IMR-90 (cell line): Measurements from ENCODE around the gene KAZN. TPM values are rescaled to one million over a fixed set of nuclear protein-coding genes. Genes with fewer than 3 reads are reported as not detected.

ENCODE experiments used
- ATAC-seq: fragments of 200-7000 bp; cut with Tn5 transposase; 2 replicates; pipeline ENCODE4 v1.9.1; 2020; ENCODE audit warnings: low read depth, mild to moderate bottlenecking, moderate library complexity
- BruUV-seq: library from RNA; stranded (reverse); fragments of 400-500 nt; replicated peaks from 2 replicates; lab custom pipeline; 2021; lab: Mats Ljungman, UMichigan
- CTCF ChIA-PET: fragments of 300-600 bp; formaldehyde crosslinking; extraction: SDS; loops from one replicate; lab custom pipeline; 2021; ENCODE audit warnings: antibody characterized with exemption; lab: Yijun Ruan, JAX
- POLR2A ChIA-PET: fragments of 300-600 bp; sonication (Branson Sonifier 250); formaldehyde crosslinking; loops from one replicate; lab custom pipeline; 2022; ENCODE audit warnings: antibody characterized with exemption; ENCODE audit not compliant: unreplicated experiment; lab: Charles Lee
- DNase-seq: peaks from one replicate; pipeline ENCODE4 v3.0.0; 2013
- H2AFZ ChIP-seq: replicated peaks from 2 replicates; pipeline ENCODE3; 2013; ENCODE audit warnings: low read length, mild to moderate bottlenecking; ENCODE audit not compliant: poor library complexity
- H2AK5ac ChIP-seq: 2 replicates; pipeline ENCODE4 v1.6.1; 2013; ENCODE audit warnings: low read depth, low read length, inconsistent platforms
- H2AK9ac ChIP-seq: replicated peaks from 2 replicates; pipeline ENCODE3; 2013; ENCODE audit warnings: mild to moderate bottlenecking, low read depth, low read length, moderate library complexity; ENCODE audit not compliant: poor library complexity
- H2BK120ac ChIP-seq: 2 replicates; pipeline ENCODE4 v1.6.1; 2013; ENCODE audit warnings: low read depth, low read length, inconsistent platforms
- H2BK15ac ChIP-seq: 3 replicates; pipeline ENCODE4 v1.6.1; 2013; ENCODE audit warnings: low read depth, low read length, inconsistent platforms
- H2BK20ac ChIP-seq: 2 replicates; pipeline ENCODE4 v1.6.1; 2013; ENCODE audit warnings: low read depth, mild to moderate bottlenecking, inconsistent platforms, low read length, moderate library complexity
- H2BK5ac ChIP-seq: 2 replicates; pipeline ENCODE4 v1.6.1; 2013; ENCODE audit warnings: mild to moderate bottlenecking, low read depth, low read length, inconsistent platforms; ENCODE audit not compliant: poor library complexity, severe bottlenecking
- H3K14ac ChIP-seq: replicated peaks from 2 replicates; pipeline ENCODE4 v1.6.1; 2013; ENCODE audit warnings: low read depth, low read length, inconsistent platforms
- H3K18ac ChIP-seq: 2 replicates; pipeline ENCODE4 v1.6.1; 2013; ENCODE audit warnings: low read depth, low read length, control low read depth
- H3K23ac ChIP-seq: 2 replicates; pipeline ENCODE4 v1.6.1; 2013; ENCODE audit warnings: low read depth, low read length, inconsistent platforms
- H3K27ac ChIP-seq: 2 replicates; pipeline ENCODE4 v1.5.1; 2013; ENCODE audit warnings: mild to moderate bottlenecking, control low read depth, low read length; ENCODE audit not compliant: insufficient read depth
- H3K27me3 ChIP-seq: 2 replicates; pipeline ENCODE4 v1.6.1; 2013; ENCODE audit warnings: low read length; ENCODE audit not compliant: control insufficient read depth, insufficient read depth
- H3K36me3 ChIP-seq: 2 replicates; pipeline ENCODE4 v1.6.1; 2013; ENCODE audit warnings: low read length, mixed read lengths; ENCODE audit not compliant: control insufficient read depth, insufficient read depth
- H3K4ac ChIP-seq: 2 replicates; pipeline ENCODE4 v1.6.1; 2013; ENCODE audit warnings: low read depth, low read length, inconsistent platforms
- H3K4me1 ChIP-seq: 2 replicates; pipeline ENCODE4 v1.6.1; 2013; ENCODE audit warnings: low read length, mixed read lengths; ENCODE audit not compliant: control insufficient read depth, insufficient read depth
- H3K4me2 ChIP-seq: 2 replicates; pipeline ENCODE4 v1.6.1; 2013; ENCODE audit warnings: low read depth, mild to moderate bottlenecking, control low read depth, low read length, moderate library complexity
- H3K4me3 ChIP-seq: 2 replicates; pipeline ENCODE4 v1.5.1; 2013; ENCODE audit warnings: low read depth, mild to moderate bottlenecking, control low read depth, low read length, moderate library complexity; ENCODE audit not compliant: insufficient read depth
- H3K56ac ChIP-seq: 2 replicates; pipeline ENCODE4 v1.6.1; 2013; ENCODE audit warnings: low read length, inconsistent platforms; ENCODE audit not compliant: insufficient read depth; ENCODE audit errors: extremely low read depth
- H3K79me1 ChIP-seq, 2 experiments: 2 replicates each; pipeline ENCODE4 v1.6.1; 2013; ENCODE audit warnings: low read length in 2 of 2, inconsistent platforms in 1 of 2, low read depth in 1 of 2
- H3K9ac ChIP-seq: 2 replicates; pipeline ENCODE4 v1.6.1; 2013; ENCODE audit warnings: low read depth, low read length, control low read depth
- H3K9me1 ChIP-seq: 2 replicates; pipeline ENCODE4 v1.6.1; 2013; ENCODE audit warnings: low read length, inconsistent platforms; ENCODE audit not compliant: insufficient read depth
- H3K9me3 ChIP-seq: 2 replicates; pipeline ENCODE4 v1.6.1; 2013; ENCODE audit warnings: low read length; ENCODE audit not compliant: control insufficient read depth, insufficient read depth
- H4K20me1 ChIP-seq: 2 replicates; pipeline ENCODE4 v1.6.1; 2013; ENCODE audit warnings: low read length, inconsistent platforms; ENCODE audit not compliant: insufficient read depth
- H4K5ac ChIP-seq: 2 replicates; pipeline ENCODE4 v1.6.1; 2013; ENCODE audit warnings: mild to moderate bottlenecking, low read depth, low read length, control low read depth
- H4K8ac ChIP-seq, 2 experiments: 2 replicates each; pipeline ENCODE4 v1.6.1; 2013; ENCODE audit warnings: low read depth in 2 of 2, low read length in 2 of 2, control low read depth in 1 of 2, inconsistent platforms in 1 of 2
- H4K91ac ChIP-seq: 2 replicates; pipeline ENCODE4 v1.6.1; 2013; ENCODE audit warnings: low read depth, low read length, inconsistent platforms; ENCODE audit not compliant: insufficient read depth
- CEBPB ChIP-seq: IDR thresholded peaks from 2 replicates; pipeline ENCODE4 v1.6.1; 2012; ENCODE audit warnings: low read depth, low read length, improper control_type of control experiment
- CHD1 ChIP-seq: IDR thresholded peaks from 2 replicates; pipeline ENCODE4 v1.6.1; 2012; ENCODE audit warnings: low read depth, low read length, improper control_type of control experiment
- FOS ChIP-seq: fragments of 150-350 bp; IDR thresholded peaks from 2 replicates; pipeline ENCODE4 v1.6.1; 2016; ENCODE audit warnings: low read depth, low read length
- MAZ ChIP-seq: IDR thresholded peaks from 2 replicates; pipeline ENCODE4 v1.6.1; 2012; ENCODE audit warnings: low read depth, mild to moderate bottlenecking, low read length, improper control_type of control experiment, moderate library complexity, borderline replicate concordance
- MXI1 ChIP-seq: IDR thresholded peaks from 2 replicates; pipeline ENCODE4 v1.6.1; 2012; ENCODE audit warnings: low read depth, mild to moderate bottlenecking, low read length, moderate library complexity, borderline replicate concordance
- NFE2L2 ChIP-seq: fragments of 150-350 bp; IDR thresholded peaks from 2 replicates; pipeline ENCODE4 v1.6.1; 2016; ENCODE audit warnings: low read depth, mild to moderate bottlenecking, low read length
- POLR2A ChIP-seq: IDR thresholded peaks from 2 replicates; pipeline ENCODE4 v1.6.1; 2012; ENCODE audit warnings: mild to moderate bottlenecking, low read depth, low read length
- RFX5 ChIP-seq: IDR thresholded peaks from 2 replicates; pipeline ENCODE4 v1.8.0; 2012; ENCODE audit warnings: low read depth, mild to moderate bottlenecking, low read length, moderate library complexity
- USF2 ChIP-seq: fragments of 150-350 bp; IDR thresholded peaks from 2 replicates; pipeline ENCODE4 v1.6.1; 2017; ENCODE audit warnings: mild to moderate bottlenecking, antibody characterized with exemption, low read length, low read depth
- WGBS, 2 experiments: methylation state at CpG; one replicate each; pipeline versions ENCODE4 v1.1.5 to v1.1.7; 2013; ENCODE audit warnings: missing lambda C conversion rate in 2 of 2; ENCODE audit not compliant: insufficient read length in 1 of 2; ENCODE audit errors: extremely low coverage in 2 of 2; 5-methylcytosine and 5-hydroxymethylcytosine counted together
- dilution Hi-C: fragments of 300-500 bp; cut with HindIII; formaldehyde crosslinking; loops from one replicate; pipeline ENCODE4 v1.14.3; 2018; ENCODE audit warnings: low sequenced_read_pairs; ENCODE audit not compliant: unreplicated experiment
- in situ Hi-C: fragments of 300-500 bp; cut with MboI; formaldehyde crosslinking; loops from 3 replicates; pipeline ENCODE4 v1.14.3; 2019; ENCODE audit warnings: low sequenced_read_pairs, inconsistent platforms, mixed read lengths
- intact Hi-C: fragments of 100-400 bp; cut with micrococcal nuclease; formaldehyde crosslinking; loops from 2 replicates; pipeline ENCODE4 v1.10.0; 2022
- polyA plus RNA-seq, 3 experiments: library from polyadenylated mRNA; depleted of rRNA; stranded (reverse); fragments of >200 nt; gene quantifications; 2 replicates each; pipeline ENCODE4 v1.2.3, GENCODE V29; 2012; ENCODE audit warnings: low replicate concordance in 1 of 3
- total RNA-seq: library from RNA; depleted of rRNA; stranded (reverse); fragments of >200 nt; gene quantifications from 2 replicates; pipeline ENCODE4 v1.2.3, GENCODE V29; 2012
- TF ChIP-seq, protein P1 (sequence below): conservative IDR thresholded peaks from 2 replicates; pipeline ENCODE4 v1.5.1; 2012; ENCODE audit warnings: mild to moderate bottlenecking, low read depth, low read length, improper control_type of control experiment

The KAZN gene
- total and polyA plus RNA-seq, 2 of the 4 experiments (the other 2 are of a cell fraction), result 5.2 to 10.5 TPM

- Histone ChIP-seq H4K5ac (no peak overlapping the region), H3K9me1 (no peaks in the 10 kb centered on the region), H2AK5ac (no peak overlapping the region), H3K27ac (no peak overlapping the region), H3K9me3 (no peaks in the 10 kb centered on the region), H3K14ac (no peak overlapping the region), H3K9ac (no peak overlapping the region), H3K79me1 (no peaks in the 10 kb centered on the region), H4K8ac (no peak overlapping the region), H3K27me3 (peaks cover 2% of the 10 kb centered on the region; the same call in 1 of the 2 replicates), H3K4me1 (no peaks in the 10 kb centered on the region), H2AK9ac (no peak overlapping the region), H3K4me2 (no peak overlapping the region), H2BK20ac (no peak overlapping the region), H4K20me1 (no peaks in the 10 kb centered on the region), H3K23ac (no peak overlapping the region), H2BK120ac (no peak overlapping the region), H2BK5ac (no peak overlapping the region), H4K91ac (no peak overlapping the region), H3K4ac (no peak overlapping the region), H3K18ac (no peak overlapping the region), H3K4me3 (no peak overlapping the region), H2AFZ (no peak overlapping the region), H2BK15ac (no peak overlapping the region), H3K56ac (no peak overlapping the region), H3K36me3 (no peaks in the 10 kb centered on the region)
- DNase-seq (no peak), ATAC-seq (no peak)
- BruUV-seq, result no TSS peak
- ChIA-PET CTCF (no interaction called here), POLR2A (no interaction called here)
- WGBS, 2 experiments, result no CpG with 5 or more reads among the region's 2 CpGs
- dilution Hi-C loops, result no loop called here
- in situ Hi-C loops, result no loop called here
- intact Hi-C loops, result no loop called here
- TF ChIP-seq MAZ, result no peak
- TF ChIP-seq FOS, result no peak
- no peak for TF ChIP-seq POLR2A
- no peak for TF ChIP-seq MXI1
- no peak for TF ChIP-seq CEBPB
- no peak for TF ChIP-seq CHD1
- TF ChIP-seq NFE2L2, result no peak
- TF ChIP-seq USF2, result no peak
- TF ChIP-seq, protein P1, sequence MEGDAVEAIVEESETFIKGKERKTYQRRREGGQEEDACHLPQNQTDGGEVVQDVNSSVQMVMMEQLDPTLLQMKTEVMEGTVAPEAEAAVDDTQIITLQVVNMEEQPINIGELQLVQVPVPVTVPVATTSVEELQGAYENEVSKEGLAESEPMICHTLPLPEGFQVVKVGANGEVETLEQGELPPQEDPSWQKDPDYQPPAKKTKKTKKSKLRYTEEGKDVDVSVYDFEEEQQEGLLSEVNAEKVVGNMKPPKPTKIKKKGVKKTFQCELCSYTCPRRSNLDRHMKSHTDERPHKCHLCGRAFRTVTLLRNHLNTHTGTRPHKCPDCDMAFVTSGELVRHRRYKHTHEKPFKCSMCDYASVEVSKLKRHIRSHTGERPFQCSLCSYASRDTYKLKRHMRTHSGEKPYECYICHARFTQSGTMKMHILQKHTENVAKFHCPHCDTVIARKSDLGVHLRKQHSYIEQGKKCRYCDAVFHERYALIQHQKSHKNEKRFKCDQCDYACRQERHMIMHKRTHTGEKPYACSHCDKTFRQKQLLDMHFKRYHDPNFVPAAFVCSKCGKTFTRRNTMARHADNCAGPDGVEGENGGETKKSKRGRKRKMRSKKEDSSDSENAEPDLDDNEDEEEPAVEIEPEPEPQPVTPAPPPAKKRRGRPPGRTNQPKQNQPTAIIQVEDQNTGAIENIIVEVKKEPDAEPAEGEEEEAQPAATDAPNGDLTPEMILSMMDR, result no peak
- no peak for TF ChIP-seq RFX5
Observed at GRCh38 chr1:14712136-14712535, 113.7 kb downstream of the KAZN start.
